Astrocyte of the spinal cord (primary cell): ENCODE measurements around the gene PLXNA2.

Source experiments
- DNase-seq: peaks from one replicate; pipeline ENCODE4 v3.0.0; 2011; ENCODE audit warnings: low read depth, low spot score
- H3K4me3 ChIP-seq: 2 replicates; pipeline ENCODE4 v1.5.1; 2011; ENCODE audit warnings: low read depth, mild to moderate bottlenecking, low read length, moderate library complexity
- in situ Hi-C: cut with HindIII; loops from 2 replicates; pipeline ENCODE4 v1.10.0; 2017; ENCODE audit warnings: low sequenced_read_pairs
- TF ChIP-seq, protein P1 (sequence below): IDR thresholded peaks from 2 replicates; pipeline ENCODE4 v1.5.1; 2012; ENCODE audit warnings: low read depth, mild to moderate bottlenecking, low read length, inconsistent platforms

PLXNA2 gene

DNA sequence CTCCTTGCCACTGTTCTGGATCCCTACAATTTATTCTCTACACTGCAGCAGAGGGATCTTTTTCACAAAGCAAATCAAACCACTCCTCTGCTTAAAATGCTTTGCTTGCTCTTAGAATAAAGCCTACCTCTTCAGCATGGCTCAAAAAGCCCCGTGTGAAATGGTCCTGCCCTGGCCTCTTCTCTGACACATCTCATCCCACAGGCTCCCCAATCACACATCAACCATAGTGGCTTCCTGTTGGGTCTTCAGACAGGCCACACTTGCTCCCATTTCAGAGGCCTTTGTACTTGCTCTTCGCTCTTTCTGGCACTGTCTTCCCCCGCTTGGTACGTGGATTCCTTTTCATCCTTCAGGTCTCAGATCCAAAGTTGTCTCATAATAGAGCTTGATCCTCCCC is 44.3 kb upstream of the PLXNA2 start:
- H3K4me3 ChIP-seq = no peak overlapping the region
- TF ChIP-seq, protein P1, sequence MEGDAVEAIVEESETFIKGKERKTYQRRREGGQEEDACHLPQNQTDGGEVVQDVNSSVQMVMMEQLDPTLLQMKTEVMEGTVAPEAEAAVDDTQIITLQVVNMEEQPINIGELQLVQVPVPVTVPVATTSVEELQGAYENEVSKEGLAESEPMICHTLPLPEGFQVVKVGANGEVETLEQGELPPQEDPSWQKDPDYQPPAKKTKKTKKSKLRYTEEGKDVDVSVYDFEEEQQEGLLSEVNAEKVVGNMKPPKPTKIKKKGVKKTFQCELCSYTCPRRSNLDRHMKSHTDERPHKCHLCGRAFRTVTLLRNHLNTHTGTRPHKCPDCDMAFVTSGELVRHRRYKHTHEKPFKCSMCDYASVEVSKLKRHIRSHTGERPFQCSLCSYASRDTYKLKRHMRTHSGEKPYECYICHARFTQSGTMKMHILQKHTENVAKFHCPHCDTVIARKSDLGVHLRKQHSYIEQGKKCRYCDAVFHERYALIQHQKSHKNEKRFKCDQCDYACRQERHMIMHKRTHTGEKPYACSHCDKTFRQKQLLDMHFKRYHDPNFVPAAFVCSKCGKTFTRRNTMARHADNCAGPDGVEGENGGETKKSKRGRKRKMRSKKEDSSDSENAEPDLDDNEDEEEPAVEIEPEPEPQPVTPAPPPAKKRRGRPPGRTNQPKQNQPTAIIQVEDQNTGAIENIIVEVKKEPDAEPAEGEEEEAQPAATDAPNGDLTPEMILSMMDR = no peak
- in situ Hi-C loops = no loop called here
- no peak for DNase-seq

DNA sequence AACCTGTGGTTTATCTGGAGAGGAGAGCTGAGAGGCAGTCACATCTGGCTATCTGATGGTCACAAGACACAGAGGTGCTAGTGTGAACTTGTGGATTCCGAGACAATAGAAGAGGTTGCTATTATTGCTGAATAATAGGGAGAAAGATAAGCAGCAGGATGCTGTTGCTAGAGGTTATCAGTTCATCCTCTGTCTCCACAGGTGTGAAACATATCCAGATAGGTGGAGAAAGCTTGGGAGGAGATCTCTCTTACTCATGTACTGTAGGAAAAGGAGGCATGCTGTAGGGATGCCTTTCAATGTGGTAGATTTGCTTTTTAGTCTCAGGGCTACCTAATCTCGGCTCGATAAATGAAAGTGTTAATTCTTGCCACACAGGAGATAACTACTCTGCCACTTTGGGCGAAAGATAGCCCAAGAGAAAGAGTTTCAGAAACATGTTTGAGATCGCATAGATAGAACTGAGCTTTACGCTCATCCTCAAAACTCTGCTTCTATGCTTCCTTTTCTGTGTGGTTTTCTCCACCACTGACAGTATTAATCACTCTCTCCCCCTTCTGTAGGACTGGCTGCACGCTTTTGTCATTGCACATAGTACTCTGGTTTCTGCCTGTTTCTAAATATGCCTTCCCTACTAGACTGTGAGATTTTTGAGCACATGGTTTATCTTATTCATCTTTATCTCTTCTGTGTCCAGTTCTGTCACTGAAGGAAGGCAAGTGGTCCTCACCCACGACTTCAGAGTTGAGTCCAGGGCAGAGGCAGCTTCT is 36.7 kb upstream of the PLXNA2 start:
- H3K4me3 ChIP-seq = no peak overlapping the region
- DNase-seq = no peak
- TF ChIP-seq, protein P1 = no peak
- in situ Hi-C loops = no loop called here

DNA sequence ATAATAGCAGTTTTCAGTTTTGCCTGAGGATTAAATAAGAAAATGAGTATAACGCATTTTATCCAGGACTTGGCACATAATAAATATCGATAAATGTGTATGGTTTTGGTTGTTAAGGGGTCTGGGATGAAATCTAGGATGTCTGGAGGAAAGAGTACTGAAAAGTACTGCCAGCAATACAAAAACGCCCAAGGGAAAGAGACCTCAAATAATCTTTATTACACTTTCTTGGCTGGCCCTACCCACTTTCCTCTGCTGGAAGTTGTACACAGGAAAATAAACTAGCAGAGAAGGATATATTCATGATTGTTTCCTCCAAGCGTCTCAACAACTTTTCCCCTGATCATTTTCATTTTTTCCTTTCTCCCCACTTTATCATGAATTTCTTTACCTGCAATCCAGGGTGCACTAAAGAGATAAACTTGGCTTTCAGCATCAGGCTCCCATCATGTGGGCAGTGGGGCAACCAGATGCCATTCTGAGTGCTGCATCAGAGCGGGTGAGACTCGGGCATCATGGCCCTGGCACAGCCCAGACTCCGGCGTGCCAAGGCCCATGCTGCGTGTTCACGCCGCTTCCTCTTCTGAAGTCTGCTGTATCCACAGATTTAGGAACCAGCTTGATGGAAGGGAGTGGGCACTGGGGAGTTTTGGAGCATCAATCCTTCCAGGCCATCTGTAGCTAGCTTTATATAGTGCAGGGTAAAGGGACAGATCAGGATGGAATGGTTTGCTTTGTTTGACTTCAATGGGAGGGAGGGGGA is 35.8 kb upstream of the PLXNA2 start:
- DNase-seq = no peak
- in situ Hi-C loops = no loop called here
- no peak overlapping the region for H3K4me3 ChIP-seq
- TF ChIP-seq, protein P1 = no peak

DNA sequence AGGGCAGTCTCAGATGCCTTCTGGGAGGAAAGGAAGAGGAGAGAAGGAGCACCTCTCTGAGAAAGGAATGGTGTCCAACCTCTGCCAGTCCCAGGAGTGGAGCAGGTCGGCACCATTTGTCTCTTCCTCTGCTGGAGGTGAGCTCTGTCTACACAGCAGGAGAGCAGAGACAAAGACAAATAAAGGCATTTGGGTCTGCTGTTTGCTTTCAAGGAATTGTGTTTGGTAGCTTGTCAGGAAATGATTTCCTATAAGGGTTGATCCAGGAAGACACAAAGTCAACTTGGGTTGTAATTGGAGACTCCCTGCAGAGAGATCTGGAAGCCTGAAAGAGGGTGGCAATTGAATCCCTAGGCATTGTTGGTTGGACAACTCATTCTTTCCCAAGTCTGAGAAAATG is 34.5 kb upstream of the PLXNA2 start:
- in situ Hi-C loops = no loop called here
- TF ChIP-seq, protein P1 = no peak
- no peak for DNase-seq
- H3K4me3 ChIP-seq = no peak overlapping the region

DNA sequence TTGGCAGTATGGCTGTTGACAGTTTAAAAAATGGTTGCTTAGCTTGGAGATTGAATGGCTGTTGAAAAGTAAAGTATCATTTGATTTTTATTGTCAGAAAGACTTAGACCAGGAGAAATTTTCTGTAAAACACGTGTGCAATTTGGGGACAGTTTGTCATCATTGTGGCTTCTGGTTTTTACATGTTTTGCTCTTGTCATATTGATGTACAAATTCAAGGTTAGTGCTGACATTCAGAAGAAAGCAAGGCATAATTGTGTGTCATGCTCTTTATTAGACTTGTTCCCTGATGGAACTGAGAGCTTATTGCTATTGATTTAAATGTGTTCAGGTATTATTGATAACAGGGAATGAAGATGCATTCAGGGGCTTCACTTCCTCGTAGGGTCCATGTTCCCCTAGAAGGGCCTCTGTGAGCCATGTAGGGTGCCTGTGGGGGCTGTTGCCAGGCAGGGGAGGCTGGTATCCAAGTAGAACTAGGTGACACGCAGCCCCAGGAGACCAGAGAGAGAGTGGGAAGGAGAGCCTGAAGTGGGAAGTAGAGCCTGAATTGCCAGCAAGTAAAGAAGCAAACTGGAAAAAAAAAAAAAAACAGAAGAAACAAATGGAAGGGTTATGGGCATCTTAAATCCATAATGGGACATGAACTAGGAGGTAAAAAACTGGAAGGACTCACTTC is 32.7 kb upstream of the PLXNA2 start:
- in situ Hi-C loops = no loop called here
- no peak overlapping the region for H3K4me3 ChIP-seq
- TF ChIP-seq, protein P1 = no peak
- DNase-seq = no peak

DNA sequence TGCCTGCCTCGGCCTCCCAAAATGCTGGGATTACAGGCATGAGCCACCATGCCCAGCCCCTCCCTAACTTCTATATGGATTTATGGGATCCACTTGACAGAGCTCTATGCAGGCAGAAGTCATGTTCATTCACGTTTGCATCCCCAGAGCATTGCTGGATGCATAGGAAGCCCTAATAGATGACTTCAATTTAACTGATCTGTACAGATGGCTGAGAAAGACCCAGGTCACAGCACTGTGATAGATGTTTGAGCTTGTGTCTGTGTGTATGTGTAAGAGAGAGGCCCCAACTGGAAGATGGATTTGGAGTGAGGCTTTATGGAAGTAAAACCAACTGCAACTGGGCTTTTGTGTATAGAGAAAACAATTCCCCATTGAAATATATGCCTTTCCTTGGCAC is 30.9 kb upstream of the PLXNA2 start:
- TF ChIP-seq, protein P1 = no peak
- H3K4me3 ChIP-seq = no peak overlapping the region
- in situ Hi-C loops = no loop called here
- no peak for DNase-seq
